DMS 273 (cell line): Measurements from ENCODE around the gene SCART1.
"Not testable (repeated sequence)": the region's sequence is repeated elsewhere in the genome, so short reads cannot be mapped to it uniquely, and the experiment has no call there.

Experiments
- DNase-seq: peaks from one replicate; lab custom pipeline; 2025; ENCODE audit not compliant: unreplicated experiment; lab: John Stamatoyannopoulos, UW

The SCART1 gene

DNA sequence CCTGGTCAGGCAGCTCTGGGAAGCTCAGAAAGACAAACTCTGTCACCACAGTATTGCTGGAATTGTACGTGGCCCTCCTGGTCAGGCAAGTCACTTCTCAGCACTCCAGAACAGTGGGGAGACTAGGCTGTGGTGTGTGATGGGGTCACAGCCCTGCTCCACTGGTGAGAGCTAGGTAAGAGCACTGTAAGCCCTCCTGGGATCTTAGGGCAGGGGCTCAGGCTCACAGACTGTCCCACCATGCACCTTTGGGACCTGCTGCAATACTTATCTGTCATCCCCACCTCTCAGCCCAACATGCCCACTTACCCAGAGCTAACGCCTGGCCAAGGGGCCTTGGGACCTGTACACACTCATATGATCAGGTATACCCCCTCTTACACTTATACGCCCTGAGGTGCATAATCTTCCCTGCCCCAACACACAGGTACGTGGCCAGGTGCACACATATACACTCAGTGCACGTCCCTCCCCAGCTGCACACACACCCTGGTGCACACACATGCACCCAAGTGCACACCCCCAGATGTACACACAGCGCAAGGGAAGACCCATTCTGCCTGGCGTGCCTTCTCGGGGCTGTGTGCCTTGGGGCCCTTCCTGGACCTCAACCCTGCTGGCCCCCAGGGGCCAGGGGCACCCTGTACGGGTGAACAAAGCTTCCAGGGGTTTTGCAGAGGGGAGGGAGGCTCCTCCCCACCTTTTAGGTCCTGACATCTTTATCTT lies 21.7 kb upstream of the SCART1 start:
- not testable (repeated sequence) for DNase-seq

DNA sequence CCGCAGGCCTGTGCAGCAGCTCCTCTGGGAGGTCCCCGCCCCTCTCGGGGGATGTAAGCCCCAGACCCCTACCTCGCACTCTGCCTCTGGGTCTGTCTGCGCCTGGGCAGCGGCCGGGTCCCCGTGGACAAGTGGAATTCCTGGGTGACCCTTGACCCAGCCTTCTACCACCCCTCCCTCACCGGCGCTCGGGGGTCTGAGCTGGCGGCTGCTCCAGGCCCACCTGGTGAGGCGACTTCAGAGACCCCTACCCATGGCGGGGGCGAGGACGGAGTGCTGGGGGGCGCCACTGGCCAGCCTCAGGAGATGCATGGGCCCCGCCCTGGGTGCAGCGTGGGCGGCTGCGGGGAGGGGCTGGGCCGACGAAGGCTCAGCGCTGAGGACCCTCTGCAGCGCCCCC lies 21.0 kb upstream of the SCART1 start:
- not testable (repeated sequence) for DNase-seq

DNA sequence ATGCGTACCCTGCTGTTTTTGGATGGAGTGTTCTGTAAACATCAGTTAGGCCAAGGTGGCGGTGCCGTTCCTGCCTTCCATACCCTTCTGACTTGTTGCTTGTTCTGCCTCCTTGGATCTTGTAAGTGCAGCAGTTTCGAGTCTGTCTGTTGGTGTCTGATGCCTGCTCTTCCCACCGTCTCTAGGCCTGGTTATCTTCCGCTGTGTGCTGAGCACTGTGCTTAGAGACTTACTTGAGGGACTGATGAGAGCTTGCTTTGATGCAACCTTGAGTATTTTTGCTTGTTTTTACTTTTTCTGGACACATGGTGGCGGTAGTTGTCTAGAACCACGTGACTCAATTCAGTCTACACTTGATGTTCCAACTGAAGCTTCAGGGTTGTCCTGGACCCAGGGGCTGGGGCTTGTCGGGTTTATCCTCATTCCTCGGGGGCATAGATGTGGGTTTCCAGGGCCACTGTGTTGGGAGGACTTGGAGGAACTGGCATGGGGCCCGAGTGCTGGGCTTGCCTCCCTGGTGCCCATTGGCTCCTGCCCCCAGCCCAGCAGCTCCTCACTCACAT lies 15.0 kb upstream of the SCART1 start:
- peak; percentile 48 for DNase-seq

DNA sequence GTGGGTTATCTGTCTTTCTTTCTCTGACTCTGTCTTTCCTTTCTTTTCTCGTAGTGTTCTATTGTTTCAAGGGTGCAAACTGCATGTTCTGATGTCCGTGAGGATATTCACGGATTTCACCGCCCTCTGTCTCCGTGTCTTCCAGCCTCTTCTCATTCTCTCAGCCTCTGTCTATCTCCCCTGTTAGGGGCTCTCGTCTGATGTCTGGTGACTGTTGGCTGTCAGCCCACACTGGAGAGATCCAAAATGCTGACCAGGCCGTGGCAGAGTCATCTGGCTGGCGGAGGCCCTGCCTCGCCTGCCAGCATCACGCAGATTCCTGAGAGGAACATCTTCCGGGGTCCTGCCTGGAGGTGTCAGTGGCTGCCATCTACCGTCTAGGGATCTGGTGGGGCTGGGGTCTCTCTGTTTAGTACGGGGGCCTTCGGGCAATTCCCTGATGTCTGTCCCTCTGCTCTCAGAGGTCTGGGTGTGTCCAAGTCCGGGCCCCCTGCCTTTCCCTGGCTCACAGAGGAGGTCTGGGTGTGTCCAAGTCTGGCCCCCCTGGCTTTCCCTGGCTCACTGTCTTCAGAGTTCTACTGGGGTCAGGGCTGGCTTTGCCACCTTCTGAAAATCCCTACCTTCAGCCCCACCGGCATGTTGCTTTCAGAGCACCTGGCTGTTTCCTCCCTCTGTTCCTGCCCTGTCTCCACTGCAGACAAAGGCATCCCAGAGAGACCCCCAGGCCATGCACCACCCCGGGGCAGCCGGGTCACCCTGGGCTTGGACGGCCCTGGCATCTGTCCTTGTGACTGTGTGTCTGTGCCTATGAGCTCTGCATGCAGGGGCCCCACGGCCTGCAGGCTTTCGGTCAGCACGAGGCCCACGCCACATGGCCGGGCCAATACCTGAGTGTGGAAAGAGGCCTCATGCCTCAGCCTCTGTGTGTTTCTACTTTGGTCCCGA lies 14.0 kb upstream of the SCART1 start:
- DNase-seq, result no peak

DNA sequence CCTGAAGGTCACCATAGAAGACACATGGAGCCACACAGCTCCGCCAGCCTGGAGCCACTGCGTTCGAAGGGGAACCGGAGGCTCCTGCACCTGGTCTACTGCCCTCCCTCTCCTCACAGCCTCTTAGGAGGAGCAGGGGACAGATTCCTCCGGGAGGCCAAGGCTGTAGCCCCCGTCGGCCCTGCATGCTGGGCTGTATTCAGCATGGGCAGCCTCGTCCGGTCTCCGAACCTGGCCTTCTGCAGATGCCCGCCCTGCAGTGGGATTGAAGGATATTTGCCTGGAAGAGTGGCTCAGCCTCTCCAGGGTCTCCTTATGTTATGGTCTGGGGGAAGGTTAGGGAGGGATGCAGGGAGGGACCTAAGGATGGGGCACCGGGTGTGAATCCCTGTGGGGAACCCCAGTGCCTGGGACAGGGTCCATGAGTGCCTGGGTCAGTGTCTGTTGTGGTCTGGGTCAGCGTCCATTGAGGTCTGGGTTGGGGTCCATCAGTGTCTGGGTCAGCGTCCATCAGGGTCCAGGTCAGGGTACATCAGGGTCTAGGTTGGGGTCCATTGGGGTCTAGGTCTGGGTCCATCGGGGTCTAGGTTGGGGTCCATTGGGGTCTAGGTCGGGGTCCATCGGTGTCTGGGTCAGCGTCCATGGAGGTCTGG lies 13.0 kb upstream of the SCART1 start:
- no peak for DNase-seq

DNA sequence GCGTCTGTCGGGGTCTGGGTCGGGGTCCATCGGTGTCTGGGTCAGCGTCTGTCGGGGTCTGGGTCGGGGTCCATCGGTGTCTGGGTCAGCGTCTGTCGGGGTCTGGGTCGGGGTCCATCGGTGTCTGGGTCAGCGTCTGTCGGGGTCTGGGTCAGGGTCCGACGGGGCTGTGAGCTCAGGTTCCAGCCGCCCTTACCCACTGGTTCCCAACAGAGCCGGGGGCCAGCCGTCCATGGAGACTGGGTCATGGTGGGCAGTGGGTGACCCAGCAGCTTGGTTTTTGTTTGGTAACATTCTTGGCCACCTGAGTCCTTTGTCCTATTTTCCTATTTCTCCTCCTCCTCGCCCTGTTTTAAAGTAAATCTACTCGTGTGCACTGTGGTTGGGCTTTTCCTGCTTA lies 12.4 kb upstream of the SCART1 start:
- not testable (repeated sequence) for DNase-seq

DNA sequence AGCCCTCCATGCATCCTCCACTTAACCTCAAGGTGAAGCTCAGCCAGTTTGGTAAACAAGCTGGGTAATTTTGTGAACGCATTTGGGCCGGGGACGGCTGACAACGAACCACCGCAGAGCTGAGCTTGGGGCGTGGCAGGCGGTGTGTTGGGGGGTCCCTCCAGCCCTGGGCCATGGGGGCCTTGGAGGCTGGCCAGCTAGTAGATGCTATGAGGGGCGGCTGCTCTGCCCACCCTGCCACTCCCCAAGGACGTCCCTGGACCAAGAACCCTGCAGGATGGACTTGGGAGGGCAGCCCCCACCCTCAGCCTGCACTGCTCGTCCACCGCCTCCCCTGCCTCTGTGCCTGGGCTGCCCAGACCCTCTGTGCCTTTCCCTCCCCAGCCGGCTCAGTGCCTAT lies 12.0 kb upstream of the SCART1 start:
- DNase-seq, result no peak

DNA sequence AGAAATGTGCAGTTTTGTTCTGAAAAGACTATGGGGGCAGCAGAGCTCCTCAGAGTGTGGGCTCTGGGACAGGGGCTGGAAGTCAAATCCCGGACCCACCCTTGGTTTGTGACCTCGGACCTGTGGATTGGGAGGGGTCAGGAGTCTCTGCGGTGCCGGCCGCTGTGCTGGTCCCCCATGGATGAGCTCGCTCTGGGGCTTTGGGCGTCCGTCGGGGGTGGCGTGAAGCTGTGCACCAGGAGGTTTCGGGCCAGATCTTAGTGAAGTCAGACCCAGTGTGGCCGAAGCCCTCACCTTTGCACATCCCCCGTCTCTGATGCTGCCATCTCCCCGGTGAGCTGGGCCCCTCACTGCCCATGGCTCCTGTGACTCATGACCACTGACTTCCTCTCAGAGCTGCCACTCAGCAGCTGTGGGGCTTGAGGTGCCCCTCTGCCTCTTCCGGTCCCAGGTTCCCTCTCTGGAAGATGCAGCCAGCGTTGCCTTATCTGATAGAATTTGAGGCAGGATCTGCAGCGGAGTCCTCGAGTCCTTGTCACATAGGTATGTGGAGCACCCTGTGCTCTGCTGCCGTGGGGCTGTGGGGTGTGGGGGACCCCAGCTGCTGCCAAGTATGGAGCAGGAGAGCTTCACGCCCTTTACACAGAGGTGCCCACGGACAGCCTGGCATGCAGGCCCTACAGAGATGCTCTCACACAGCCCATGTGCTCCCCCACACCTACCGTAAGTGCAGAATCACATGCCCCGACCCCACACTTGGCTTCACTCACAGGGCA lies 11.4 kb upstream of the SCART1 start:
- no peak for DNase-seq

DNA sequence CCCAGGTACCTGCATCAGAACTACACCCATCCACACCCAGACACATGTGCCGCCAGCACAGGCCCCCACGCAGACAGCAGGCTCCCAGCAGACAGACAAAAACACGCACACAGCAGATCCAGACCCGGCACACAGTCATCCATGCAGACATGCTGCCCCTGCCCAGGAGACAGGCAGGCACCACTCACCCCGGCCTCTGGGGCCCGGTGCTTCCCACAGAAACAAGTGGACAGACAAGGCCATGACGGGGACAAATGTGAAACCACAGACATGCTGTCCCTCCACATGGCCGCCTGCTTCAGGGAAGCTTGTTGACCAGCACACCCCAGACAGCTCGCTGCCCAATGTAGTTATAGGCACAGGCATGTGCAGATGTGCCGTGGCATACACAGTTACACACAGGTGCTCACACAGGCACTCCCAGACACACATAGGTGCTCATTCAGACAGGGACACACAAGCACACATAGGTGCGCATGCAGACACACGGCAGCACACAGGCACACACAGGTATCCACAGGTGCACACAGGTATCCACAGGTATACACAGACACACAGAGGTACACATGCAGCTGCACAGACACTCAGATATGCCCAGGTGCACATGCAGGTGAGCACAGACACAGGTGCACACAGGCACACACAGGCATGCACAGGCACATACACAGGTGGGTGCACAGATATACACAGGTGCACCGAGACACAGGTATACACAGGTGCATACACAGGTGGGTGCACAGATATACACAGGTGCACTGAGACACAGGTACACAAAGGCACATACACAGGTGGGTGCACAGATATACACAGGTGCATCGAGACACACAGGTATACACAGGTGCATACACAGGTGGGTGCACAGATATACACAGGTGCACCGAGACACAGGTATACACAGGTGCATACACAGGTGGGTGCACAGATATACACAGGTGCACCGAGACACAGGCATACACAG lies 10.5 kb upstream of the SCART1 start:
- no peak for DNase-seq

DNA sequence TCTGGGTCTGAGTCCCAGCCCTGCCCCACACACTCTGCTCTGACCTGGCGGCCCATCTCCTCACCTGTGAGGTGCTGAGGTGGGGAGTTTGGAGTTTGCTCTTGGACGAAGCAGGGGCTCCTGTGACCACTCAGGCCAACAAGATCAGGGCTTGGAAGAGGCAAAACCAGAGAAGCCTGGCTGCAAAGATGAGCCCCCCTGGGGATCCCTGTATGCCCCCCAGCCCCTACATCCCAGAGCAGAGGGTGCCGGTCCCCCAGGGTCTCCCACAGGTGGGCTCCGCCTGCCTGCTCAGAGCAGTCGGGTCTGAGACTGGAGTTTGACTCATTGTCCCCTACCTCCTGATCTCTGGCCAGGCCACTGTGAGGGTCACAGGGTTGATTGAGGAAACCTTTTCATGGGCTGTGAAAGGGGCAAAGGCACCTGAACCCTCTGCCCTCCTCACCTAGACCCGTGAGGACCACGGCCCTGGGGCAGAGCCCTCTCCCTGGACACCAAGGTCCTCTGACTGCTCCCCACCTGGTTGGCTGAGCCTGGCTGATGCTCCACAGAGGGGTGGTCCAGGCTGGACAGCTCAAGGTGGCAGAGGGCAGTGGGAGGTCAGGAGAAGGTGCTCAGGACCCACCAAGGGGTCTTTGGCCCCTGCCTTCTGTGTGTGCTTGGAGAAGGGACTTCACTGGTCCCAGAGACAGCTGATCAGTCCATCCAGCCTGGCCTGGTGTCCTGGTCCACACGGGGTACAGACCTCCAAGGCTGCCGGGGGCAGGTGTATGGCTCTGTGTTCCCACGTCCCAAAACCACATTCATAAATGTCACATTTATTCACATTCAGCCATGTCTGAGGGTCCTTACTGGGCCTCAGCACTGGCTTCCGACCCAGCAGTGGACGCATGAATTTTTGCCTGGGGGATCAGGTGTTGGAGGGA lies 9.1 kb upstream of the SCART1 start:
- no peak for DNase-seq

DNA sequence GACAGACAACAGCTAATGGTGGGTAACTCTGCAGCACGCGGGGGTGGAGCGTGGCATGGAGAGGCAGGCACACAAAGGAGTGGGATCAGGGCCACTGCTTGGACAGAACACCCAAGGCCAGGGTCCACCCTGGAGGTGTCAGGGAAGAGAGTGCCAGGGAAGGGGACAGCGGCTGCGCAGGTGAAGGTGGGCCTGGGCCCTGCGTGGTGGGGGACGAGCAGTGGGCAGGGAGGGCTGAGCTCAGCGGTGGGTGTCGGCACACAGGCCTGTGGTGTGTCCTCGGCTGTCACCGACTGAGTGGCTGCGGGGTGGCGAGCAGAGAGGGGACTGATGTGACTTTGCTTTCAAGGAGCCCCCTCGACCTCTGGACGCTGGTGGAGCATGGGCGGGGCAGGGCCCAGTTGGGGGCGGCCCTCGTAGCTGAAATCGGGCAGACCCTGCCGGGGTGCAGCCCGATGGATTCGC lies 8.4 kb upstream of the SCART1 start:
- DNase-seq, result no peak

DNA sequence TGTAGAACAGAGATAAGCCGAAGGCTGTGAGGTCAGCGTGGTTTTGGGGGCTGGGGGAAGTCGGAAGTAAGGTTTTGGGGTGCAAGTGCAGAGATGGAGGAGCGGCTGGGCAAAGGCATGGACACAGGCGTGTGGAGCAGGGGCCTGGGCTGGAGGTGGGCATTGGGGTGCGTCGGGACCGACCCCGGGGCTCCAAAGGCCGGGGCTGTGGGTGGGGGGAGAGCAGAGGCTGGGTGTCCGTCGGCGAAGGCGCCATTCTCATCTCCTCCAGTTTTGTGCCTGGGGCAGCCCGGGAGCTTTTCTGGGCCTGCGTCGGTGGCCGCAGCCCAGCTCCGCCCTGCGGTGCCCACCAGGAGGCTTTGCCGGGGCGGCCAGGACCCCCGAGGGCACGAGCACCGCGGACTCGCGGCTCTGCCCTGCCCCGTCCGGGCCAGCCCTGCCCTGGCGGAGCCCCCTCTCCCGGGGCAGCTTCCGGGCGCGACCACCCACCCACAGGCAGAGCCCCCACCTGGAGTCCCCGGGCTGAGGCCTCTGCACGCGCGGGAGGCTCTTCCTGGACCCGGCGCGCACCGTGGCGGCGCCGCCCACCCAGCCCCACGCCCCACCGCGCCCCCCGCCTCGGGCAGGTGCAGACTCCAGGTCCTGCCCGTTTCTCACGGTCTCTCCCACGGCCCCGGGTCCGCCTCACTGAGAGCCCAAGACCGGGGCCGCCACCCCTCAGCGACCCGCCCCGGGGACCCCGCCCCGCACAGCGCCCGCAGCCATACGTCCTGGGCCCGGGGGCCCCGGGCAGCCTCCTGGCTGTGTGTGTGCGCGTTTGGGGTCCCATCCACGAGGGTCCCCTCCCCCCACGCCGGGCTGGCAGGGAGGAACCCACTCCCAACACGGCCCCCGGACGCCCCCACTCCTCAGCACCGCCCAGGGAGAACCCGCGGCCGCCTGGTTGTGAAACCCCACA lies 7.7 kb upstream of the SCART1 start:
- DNase-seq, result no peak

DNA sequence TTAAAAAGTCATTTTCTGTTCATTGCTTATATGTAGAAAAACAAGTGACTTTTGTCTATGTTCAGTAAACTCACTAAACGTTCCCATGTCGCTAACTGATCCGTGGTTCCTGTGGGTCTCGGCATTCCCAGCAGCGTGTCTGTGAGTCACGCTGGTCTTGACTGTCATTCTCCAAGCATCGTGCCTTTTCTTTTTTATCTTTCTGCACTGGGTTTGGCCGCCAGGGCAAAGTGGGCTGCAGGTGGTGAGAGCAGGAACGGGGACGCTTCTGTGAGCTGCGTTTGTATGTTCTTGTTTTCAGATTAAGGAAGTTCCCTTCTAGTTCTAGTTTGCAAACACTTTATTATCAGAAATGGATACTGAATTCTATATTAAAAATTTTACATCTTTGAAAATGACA lies 6.8 kb upstream of the SCART1 start:
- no peak for DNase-seq

DNA sequence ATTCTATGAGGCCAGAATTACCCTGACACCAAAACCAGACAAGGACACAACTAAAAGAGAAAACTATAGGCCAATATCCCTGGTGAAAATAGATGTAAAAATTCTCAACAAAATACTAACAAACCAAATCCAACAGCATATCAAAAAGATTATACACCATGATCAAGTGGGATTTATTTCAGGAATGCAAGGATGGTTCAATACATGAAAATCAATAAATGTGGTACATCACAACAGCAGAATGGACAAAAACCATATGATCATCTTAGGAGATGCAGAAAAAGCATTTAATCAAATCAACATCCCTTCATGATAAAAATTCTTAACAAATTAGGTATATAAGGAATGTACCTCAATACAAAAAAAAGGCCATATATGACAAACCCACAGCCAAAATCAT lies 5.6 kb upstream of the SCART1 start:
- DNase-seq, result no peak

DNA sequence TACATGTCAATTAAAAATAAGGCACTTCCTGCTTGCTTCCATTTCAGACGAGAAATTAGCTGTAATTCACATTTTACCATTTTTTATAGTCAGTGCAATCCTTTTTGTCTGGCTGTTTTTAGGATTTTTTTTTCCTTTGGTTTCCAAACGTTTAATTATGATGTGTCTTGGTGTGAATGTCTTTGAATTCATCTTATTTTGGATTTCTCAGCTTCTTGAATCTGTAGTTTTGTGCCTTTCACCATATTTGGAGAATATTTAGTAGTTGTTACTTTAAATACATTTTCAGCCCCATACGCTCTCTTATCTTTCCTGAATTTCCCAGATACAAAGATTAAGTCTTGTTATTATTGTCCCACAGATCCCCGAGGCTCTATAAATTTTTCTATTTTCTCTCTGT lies 2.4 kb upstream of the SCART1 start:
- no peak for DNase-seq

DNA sequence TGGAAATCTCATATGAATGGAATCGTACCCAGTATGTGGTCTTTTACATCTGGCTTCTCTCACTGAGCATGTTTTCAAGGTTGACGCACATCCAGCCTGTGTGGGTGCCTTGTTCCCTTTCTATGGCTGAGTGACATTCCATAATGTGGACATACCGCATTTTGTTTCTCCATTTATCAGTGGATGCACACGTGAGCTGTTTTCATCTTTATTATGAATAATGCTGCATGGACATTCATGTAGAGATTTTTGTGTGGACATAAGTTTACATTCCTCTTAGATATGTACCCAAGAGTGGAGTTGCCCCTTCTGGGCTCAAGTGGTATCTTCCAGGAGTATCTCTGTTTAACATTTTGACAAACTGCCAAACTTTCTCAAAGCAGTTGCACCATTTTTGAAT lies 1.3 kb upstream of the SCART1 start:
- DNase-seq, result no peak

DNA sequence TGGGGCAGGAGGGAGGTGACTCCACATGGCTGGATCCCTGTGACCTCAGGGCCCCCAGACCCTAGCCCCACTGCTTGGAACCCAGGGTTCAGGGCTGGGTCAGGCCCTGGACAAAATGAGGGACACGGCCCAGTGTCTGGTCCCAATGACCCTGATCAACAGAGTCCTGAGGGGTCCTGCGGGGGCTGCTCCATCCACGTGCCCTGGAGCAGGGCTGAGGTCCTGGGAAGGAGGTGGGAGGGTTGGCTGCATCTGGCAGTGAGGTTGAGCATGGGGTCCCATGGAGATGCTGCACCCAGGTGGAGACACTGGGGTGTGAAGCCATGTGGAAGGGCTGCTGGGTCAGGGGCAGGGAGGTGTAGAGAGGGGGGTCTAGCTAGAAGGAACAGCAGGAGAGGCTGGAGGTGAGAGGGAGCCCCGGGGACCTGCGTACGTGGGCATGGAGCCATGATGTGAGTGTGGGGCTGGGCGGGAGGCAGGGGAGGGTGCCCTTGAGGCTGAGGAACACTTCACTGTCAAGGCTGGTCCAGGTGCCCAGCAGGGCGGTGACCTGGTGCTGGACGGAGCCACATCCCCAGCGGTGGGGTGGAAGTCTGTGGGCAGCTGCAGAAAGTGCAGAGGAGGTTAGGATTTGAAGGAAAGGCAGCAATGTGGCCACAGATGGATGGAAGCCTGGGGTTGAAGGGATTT lies 604 bp downstream of the SCART1 start:
- no peak for DNase-seq
